ENCODE measurements around the gene GHR.
"Not testable (repeated sequence)": the region's sequence is repeated elsewhere in the genome, so short reads cannot be mapped to it uniquely, and the experiment has no call there.

Gene GHR

GRCh38 chr5:42668254-42668653, 245.0 kb downstream of the GHR start:
- H3K4me3 ChIP-seq (ENCODE audit: control insufficient read depth, low read depth, low read length) = no peak overlapping the region
- no peak for TF ChIP-seq CTCF (IDR thresholded peaks at IDR 0.05; ENCODE audit: control insufficient read depth, insufficient read depth, low read depth, low read length, missing control alignments)
- no peak for DNase-seq (ENCODE audit: low read depth)

- no peak for TF ChIP-seq CTCF (IDR thresholded peaks at IDR 0.05; ENCODE audit: control insufficient read depth, insufficient read depth, low read depth, low read length, missing control alignments)
- no peak for DNase-seq (ENCODE audit: low read depth)
- H3K4me3 ChIP-seq (ENCODE audit: control insufficient read depth, low read depth, low read length) = no peak overlapping the region
These were observed 249.7 kb downstream of the GHR start for GRCh38 chr5:42672925-42673324.

GRCh38 chr5:42675602-42676001, 252.4 kb downstream of the GHR start:
- DNase-seq (ENCODE audit: low read depth) = no peak
- no peak overlapping the region for H3K4me3 ChIP-seq (ENCODE audit: control insufficient read depth, low read depth, low read length)
- TF ChIP-seq CTCF (IDR thresholded peaks at IDR 0.05; ENCODE audit: control insufficient read depth, insufficient read depth, low read depth, low read length, missing control alignments) = no peak

GRCh38 chr5:42676362-42676761, 253.1 kb downstream of the GHR start:
- no peak for TF ChIP-seq CTCF (IDR thresholded peaks at IDR 0.05; ENCODE audit: control insufficient read depth, insufficient read depth, low read depth, low read length, missing control alignments)
- H3K4me3 ChIP-seq (ENCODE audit: control insufficient read depth, low read depth, low read length) = no peak overlapping the region
- DNase-seq (ENCODE audit: low read depth) = no peak

- no peak for DNase-seq (ENCODE audit: low read depth)
- TF ChIP-seq CTCF (IDR thresholded peaks at IDR 0.05; ENCODE audit: control insufficient read depth, insufficient read depth, low read depth, low read length, missing control alignments) = no peak
These were observed 254.1 kb downstream of the GHR start for GRCh38 chr5:42677156-42677842.

GRCh38 chr5:42680046-42680445, 256.8 kb downstream of the GHR start:
- no peak for DNase-seq (ENCODE audit: low read depth)
- TF ChIP-seq CTCF (IDR thresholded peaks at IDR 0.05; ENCODE audit: control insufficient read depth, insufficient read depth, low read depth, low read length, missing control alignments) = no peak

More at GRCh38 chr5:42677156-42677842, 254.1 kb downstream of the GHR start:
- H3K4me3 ChIP-seq (ENCODE audit: control insufficient read depth, low read depth, low read length) = no peak overlapping the region

GRCh38 chr5:42685078-42685477, 261.8 kb downstream of the GHR start:
- not testable (repeated sequence) for DNase-seq (ENCODE audit: low read depth); H3K4me3 ChIP-seq (ENCODE audit: control insufficient read depth, low read depth, low read length)

More at GRCh38 chr5:42680046-42680445, 256.8 kb downstream of the GHR start:
- H3K4me3 ChIP-seq (ENCODE audit: control insufficient read depth, low read depth, low read length) = no peak overlapping the region
